Cardiac fibroblast (primary cell): Measurements from ENCODE around the gene MEP1A.

Experiments
- DNase-seq, 2 donors: peaks; one replicate each; pipeline versions ENCODE4 v3.0.0 to v3.0.0-alpha.2; 2010; ENCODE audit warnings: low read depth in 2 of 2
- H3K4me3 ChIP-seq, 2 donors: replicated peaks in 1 of 2; 1 replicate in 1 of 2; 2 replicates in 1 of 2; pipeline ENCODE4 v1.5.1; 2011; ENCODE audit warnings: low read depth in 2 of 2, low read length in 2 of 2, mild to moderate bottlenecking in 2 of 2, moderate library complexity in 1 of 2
- CTCF ChIP-seq: IDR thresholded peaks from one replicate; pipeline ENCODE4 v1.5.1; 2011; ENCODE audit warnings: low read depth, mild to moderate bottlenecking, low read length, inconsistent platforms

The MEP1A gene

GRCh38 chr6:46789434-46790354 is 3.5 kb upstream of the MEP1A start:
- no peak for DNase-seq
- H3K4me3 ChIP-seq, result no peak overlapping the region
- TF ChIP-seq CTCF, result no peak

GRCh38 chr6:46790355-46790874 is 2.8 kb upstream of the MEP1A start:
- TF ChIP-seq CTCF, result no peak
- DNase-seq, result no peak
- H3K4me3 ChIP-seq, result no peak overlapping the region

- no peak overlapping the region for H3K4me3 ChIP-seq
- no peak for TF ChIP-seq CTCF
- no peak for DNase-seq
Observed at GRCh38 chr6:46792635-46793034, 554 bp upstream of the MEP1A start.

GRCh38 chr6:46794068-46794467 is 879 bp downstream of the MEP1A start:
- H3K4me3 ChIP-seq, result no peak overlapping the region
- no peak for TF ChIP-seq CTCF
- no peak for DNase-seq

GRCh38 chr6:46795816-46796215 is 2.6 kb downstream of the MEP1A start:
- no peak overlapping the region for H3K4me3 ChIP-seq
- no peak for TF ChIP-seq CTCF
- DNase-seq, result no peak

- no peak overlapping the region for H3K4me3 ChIP-seq
- TF ChIP-seq CTCF, result no peak
- DNase-seq, result no peak
Observed at GRCh38 chr6:46796848-46797580, 3.8 kb downstream of the MEP1A start.
